HG03095 (cell line): ENCODE results near the gene NFATC2.

Experiments
- ATAC-seq: cut with Tn5 transposase; IDR thresholded peaks from one replicate; pipeline ENCODE4 v1.9.1; 2021; ENCODE audit warnings: moderate library complexity; ENCODE audit not compliant: unreplicated experiment

NFATC2 gene

DNA sequence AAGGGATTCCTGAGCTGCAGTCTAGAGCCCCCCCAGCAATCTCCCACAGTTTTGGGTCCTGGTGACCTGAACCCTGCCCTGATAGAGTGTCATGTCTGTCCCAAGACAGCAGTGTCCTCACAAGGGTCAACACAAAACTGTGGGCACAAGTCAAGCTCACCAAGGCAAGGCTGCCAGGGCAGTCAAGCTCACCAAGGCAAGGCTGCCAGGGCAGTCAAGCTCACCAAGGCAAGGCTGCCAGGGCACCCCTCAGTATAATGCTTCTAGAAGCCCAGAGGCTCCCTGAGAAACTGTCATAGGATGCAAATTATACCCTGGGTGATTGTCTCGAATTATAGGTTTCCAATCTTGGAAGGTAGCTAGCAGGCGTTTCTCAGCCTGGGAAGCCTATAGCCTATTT is 108.5 kb downstream of the NFATC2 start:
- ATAC-seq, result no peak

DNA sequence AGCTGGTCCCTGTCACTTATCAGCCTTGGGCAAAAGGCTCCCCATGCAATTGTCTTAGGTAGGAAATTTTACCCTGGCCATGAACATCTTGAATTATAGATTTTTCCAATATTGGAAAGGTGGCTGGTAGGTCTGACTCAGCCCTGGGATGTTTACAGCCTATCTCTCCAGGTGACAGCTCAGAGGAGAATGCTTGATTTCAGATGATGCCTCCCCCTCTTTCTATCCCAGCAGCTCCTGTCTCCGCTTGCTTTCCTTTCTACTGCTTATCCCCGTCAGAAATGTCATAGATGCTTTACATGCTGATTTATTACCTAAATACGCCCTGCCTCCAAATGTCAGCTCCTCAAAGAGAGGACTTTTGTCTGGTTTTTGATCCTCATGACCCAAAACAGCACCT is 109.6 kb downstream of the NFATC2 start:
- ATAC-seq, result no peak

DNA sequence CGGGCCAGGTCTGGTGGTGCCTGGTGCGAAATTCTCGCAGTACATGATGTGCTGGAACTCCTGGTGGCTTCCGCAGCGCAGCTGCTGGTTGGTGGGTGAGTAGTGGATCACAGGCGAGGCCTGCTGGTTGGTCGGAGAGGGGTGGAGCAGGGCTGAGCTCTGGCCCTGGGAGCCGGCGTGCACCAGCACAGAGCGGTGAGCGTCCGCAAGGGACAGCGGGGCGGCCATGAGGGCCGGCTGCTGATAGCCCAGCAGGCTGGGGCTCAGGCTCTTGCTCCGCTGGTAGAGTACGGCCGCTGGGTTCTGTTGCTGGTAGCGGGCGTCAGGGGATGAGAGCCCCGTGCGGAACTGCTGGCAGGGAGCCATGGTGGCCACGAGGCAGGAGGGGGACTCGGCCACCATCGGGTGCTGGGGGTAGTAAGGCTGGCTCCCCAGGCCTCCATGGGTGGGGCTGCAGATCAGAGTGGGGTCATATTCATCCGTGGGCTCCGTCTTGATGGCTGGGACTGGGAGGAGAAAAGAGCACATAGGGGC is 110.2 kb downstream of the NFATC2 start:
- ATAC-seq, result no peak

DNA sequence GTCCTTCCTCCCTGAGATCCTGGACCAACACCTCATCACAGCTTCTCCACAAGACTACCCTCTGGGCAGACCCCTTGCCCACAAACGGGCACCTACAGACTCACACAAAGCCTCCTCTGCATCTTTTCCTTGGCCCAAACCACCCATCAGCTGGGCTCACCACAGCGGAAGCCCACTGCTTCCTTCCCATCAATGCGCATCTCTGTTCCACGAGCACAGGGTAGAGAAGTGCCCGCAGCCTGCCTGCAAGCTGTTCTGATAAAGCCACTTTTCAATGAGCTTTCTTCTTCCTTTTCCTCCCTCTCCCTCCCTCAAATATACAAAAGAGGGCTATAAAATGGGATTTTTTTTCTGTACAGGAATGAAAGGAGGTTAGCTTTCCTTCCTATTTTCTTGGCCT is 111.2 kb downstream of the NFATC2 start:
- ATAC-seq, result no peak

DNA sequence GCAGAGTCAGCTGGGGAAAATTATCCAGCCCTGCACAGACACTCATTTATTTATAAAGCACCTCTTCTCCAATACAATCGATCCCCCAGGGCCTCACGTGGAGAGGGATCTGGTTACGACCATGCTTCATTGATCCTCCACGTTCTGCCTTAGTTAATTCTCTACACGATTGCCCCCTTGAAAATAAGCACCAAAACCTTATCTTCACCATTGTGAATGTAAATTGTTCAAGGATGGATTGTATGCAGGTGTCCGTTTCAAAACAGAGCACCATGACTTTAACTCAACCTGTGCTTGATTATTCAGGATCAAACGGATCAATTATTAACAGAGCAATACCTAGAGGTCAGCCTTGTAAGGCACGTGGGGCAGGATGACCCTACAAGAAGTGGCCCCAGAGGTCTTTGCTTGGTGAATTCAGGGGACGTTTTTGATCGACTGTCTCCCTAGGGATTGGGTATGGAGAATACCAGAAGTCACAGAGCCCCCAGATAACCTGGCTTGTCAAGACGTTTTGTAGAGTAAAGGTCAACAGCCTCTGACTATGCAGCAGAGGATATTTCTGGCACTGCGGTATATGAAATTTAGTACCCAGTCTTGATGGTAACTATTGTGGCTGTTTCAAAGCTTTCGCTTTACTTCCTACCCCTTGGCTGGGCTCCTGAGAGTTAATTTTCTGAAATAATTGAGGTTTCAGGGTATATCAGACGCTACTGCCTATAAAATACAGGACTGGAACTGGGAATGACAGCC is 112.1 kb downstream of the NFATC2 start:
- ATAC-seq, result no peak

DNA sequence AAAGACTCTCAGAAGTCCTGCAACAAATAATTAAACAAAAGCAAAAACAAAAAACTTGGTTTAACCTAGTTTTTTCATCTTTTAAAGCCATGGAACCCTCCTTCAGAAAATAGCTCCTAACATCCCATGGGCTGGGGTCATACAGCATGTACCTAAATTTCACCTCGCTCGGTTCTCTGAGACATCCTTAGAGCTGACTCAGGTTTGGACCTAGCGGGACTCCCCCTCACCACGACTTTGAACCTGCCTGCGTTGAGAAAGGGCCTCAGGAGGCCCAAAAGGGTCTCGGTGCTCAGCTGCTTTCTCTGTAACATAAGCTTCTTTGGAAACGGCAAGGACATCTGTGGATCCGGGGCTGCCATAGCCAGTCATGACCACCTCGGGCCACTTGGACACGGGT is 112.8 kb downstream of the NFATC2 start:
- ATAC-seq, result no peak

DNA sequence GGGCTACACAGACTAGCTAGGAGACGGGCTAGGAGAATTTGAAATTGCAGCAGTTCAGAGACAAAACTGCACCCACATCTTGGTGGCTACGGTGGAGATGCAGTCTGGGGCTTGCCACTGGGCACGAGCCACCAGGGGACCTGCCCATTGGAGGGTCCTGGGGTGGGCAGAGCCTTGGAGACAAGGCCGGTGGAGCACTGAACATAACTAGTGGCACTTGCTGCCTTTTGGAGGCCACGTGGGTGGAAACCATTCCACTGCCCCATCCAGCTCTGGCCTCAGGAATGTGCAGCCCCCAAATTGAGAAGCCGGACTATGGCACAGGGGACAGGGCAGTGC is 113.4 kb downstream of the NFATC2 start:
- no peak for ATAC-seq

DNA sequence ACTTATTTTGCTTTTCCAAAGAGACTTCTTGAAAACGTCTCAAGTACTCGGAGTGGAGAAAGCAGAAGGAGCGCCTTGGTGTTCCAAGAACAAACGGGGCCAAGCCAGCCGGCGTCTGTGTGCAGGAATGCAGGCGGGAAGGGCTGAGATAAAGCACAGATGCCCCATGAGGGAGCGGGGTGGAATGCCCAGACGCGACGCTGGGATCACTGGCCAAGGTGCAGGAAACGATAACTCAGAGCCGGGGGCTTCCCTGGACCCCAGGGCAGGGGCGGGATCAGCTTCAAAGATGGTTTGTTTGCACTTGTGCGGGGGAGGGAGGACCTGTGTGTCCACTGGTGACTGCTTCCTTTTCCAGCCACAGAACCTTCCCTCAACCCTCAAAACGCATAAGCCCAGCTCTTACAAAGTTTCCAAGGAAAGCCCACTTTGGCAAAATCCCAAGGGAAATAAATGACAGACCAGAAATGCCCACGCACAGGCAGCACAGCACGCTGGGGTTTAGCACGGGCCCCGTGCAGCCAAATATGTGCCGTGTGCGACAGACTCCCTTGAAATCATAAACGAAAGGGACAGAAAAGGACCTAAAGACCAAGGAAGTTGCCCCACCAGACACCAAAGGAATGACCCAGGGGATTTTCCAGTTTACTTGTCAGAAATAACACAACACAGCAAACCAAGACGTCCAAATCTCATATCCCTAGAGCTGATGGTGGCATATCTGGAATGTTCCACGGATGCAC is 113.9 kb downstream of the NFATC2 start:
- ATAC-seq, result no peak

DNA sequence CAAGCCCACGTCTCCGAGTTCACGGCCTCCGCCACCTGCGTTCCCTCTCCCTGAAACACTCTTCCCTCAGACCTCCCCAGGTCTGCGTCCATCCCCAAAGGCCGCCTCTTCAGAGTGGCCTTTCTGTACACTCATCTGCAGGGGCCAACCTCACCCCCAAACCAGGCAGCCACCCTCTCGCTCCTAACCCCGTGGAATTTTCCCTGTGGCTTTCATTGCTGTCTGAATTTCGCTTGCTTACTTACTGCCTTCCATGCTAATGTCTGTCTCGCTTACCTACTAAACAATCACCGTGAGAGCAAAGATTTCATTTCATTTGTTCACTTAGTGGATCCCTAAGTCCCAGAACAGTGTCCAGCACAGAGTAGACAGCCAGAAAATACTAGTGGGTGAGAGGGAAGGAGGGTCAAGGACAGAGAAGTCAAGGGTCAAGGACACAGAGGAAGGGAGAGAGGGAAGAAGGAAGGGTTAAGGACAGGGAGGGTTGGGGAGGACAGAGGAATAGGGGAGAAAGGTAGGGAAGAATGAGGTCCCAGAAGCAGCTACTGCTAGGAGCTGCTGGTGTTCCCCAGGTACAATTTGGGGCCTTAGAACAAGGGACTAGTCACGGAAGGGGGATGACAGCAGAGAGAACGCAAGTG is 114.7 kb downstream of the NFATC2 start:
- no peak for ATAC-seq

DNA sequence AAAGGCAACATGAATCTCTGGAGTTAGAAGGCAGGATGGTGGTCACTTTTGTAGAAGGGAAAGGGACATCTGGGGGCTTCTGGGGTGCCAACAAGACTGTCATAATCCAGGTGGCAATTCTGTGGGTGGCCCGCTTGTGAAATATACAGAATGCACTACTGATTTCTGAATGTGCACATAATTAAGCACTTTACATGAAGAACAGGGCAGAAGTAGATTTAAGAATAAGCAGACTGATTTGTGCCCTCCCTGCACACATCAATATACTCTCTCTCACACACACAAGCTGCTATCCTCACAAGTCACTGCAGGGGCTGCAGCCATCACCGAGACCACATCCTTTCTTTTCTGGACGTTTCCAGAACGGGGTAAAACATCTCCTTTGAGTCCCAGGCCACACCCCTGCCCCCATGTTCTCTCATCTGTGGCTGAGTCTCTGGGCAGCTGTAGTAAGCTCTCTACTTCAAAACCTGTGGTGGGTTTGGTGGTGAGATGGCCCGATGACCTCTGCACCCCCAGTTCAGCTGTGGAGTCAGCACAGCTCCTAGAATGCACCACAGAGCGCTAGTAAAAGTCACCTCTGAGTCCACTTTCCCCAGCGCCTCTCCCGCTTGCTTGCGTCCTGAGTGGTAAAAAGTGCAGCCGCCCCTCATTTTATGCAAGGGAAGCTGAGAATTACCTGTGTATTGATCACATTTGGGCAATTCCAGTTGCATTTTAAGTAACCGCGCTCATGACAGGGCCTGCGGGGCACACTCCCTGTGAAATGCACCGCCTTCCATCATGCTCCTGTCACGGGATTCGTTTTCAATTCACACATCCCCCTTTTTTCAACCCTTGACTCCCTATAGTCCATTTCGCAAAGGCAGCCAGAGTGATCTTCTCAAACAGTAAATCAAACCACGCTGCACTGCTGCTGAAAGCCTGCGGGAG is 115.5 kb downstream of the NFATC2 start:
- ATAC-seq, result no peak

DNA sequence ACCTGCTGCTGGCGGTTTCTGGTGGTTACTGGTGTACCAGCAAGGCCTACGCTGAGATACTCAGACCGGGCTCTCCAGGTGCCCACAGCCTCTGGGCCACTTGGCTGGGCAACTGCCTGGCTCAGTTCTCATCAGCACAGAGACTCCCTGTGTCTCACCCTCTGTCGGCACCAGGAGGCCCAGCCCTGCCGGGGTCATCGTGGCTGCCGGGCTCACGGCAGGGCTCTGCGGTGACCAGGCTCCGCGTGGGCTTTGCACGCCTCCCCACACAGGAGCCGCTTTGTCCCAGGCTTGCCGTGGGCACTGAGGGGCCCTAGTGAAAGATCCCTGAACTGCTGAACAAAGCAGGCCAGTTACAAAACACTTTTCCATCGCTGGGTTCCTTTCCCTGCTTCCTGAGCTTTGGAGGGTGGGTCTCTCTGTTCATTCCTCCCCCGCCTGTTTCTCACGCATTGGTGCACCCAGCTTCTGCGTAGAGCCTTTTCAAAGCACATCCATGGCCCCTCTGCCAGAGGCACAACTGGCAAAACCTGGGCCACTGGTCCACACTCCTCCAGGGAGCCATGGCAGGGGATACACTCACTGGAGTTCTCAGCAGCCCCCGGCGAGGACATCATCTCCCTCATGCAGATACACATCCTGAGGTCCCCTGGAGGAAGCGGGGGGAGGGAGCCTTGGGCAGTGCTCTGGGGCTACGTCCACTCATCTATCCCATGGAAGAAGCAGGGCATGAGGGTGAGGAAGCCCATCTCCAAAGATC is 117.0 kb downstream of the NFATC2 start:
- no peak for ATAC-seq

DNA sequence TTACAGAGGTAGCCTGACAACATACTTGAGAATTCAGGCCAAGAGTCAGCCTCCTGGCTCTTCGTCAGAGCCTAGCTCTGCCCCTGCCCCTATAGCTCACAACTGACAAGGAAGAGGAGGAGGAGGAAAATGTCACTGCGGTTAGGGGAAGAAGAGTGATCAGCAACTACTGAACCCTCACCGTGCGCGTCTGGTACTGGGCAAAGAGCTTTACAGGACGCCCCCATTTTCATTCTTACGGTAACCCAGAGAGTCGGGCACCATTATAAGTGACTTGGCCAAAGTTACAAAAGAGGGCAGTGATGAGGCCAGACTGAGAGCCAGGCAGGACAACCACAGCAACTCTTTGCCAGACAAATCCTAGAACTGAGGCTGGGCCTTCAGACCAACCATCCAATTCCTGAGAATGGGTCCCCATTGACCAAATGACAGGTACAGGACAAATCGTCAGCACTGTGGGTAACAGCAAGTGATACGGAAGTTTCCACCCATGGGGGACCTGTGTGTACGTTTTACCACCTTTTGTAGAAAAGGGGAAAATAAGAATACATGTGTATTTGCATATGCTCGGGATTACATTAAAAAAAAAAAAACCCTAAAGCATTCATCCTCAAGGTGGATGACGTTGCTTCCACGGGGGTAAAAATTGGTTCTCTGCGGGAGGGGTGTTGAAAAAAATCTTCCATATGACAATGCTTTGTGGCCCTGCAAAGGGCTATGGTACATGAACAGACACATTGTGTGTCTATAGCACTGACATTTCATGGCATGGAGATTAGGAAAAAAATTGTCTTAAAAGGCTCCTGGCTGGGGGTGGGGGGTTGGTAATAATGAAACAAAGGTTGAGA is 118.0 kb downstream of the NFATC2 start:
- no peak for ATAC-seq

DNA sequence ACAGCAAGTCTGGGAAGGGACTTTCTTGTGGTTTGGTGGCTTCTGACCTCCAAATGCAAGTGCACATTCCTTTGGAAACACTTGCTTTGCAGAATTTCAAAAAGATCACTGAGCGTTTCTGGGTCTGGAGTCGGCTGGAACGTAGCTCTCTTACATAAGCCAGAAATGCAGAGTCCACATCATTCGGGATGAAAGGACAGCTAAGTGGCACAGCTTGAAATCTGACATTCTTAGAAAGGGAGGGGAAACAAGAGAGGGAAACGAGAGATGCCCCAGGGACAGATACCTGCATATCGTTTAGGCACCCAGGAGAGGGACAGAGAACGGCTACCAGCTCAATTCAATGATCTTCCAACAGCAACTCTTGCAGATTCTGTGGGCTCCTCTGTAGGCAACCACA is 118.7 kb downstream of the NFATC2 start:
- no peak for ATAC-seq

DNA sequence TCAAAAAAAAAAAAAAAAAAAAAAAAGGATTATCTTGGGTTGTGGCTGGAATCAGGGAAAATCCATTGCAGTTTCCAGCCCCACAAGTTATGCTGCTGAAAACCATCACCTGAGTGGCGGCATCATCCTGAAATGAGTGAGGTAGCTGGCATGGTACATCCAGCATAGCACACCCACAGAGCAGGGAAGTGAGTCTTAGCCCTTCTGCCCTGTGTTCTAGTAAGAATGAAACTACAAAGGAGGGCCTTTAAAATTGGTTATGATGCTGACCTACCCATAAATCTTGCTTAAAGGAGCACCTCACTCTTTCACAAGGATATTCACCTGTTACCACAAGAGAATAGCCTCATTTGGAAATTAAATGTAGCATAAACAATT is 119.2 kb downstream of the NFATC2 start:
- peak; percentile 74 for ATAC-seq

DNA sequence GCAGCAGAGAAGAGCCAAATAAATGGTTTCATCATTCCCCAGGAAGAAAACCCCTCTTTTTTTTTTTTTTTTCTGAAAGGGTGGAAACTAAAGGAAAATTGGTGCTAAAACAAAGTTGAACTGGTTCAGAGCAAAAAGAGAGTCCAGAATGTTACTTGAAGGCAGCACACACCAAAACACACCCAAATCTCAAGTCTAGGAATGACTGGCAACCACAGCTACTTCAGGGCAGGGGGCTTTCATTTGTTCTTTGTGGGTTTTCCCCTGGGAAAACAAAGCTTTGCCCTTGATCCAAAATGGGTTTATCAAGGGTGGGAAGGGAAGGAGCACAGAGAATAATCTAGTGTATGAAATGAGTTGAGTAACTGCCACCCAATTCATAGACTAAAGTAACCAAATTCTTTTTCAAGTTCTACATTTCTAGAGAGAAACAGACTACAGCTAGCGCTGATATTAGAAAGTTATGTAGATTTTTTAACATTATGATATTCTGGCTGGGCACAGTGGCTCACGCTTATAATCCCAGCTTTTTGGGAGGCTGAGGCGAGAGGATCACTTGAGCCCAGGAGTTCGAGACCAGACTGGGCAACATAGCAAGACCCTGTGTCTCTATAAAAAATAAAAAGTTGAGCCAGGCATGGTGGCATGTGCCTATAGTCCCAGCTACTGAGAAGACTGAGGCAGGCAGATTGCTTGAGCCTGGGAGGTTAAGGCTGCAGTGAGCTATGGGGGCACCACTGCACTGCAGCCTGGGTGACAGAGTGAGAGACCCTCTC is 119.8 kb downstream of the NFATC2 start:
- no peak for ATAC-seq

DNA sequence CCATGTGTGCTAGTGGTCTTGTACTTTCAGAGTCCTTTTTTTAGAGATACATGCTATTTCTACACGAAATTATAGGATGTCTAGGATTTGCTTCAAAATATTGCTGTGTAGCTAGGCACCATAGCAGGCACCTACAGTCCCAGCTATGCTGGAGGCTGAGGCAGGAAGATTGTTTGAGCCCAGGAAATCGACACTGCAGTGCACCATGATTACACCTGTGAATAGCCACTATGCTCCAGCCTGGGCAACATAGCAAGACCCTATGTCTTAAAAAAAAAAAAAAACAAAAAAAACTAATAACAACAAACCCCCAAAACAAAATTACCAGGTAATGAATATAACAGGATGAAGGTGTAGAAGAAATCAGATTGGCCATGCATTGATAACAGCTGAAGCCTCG is 121.7 kb downstream of the NFATC2 start:
- no peak for ATAC-seq

DNA sequence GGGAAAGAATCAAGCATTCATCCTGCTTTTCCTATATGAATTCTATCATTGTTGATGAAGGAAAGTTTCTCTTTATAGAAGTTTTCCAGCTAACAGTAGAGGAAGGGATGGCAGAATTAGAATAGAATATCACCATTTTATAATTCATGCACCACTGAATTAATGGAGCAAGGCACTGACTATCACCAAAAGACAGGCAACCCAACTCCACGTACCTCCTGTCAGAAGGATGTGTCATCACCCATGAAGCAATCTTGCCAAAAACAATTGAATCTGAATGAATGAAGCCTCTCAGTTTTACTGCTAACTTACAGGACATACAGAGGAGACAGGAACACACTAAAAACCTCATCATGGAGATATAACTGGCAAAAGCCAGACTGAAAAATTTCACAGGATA is 122.4 kb downstream of the NFATC2 start:
- no peak for ATAC-seq

DNA sequence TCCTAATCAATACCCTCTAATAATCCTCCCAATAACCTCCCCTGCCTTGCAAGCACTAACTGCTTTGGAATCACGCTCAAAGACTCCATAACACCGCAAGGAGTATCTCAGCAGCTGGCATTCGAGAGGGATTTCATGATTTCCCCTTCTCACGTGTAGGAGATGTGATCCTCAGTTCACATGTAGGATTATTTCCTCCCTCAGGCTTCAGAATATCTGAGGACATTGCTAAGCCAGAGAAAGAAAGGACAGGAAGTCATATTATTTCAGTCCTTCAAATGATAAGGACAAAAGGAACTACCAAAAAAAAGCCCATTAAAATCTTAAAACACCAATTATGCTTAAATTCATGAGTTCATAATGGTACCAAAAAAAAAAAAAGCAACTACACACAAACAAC is 122.9 kb downstream of the NFATC2 start:
- no peak for ATAC-seq

DNA sequence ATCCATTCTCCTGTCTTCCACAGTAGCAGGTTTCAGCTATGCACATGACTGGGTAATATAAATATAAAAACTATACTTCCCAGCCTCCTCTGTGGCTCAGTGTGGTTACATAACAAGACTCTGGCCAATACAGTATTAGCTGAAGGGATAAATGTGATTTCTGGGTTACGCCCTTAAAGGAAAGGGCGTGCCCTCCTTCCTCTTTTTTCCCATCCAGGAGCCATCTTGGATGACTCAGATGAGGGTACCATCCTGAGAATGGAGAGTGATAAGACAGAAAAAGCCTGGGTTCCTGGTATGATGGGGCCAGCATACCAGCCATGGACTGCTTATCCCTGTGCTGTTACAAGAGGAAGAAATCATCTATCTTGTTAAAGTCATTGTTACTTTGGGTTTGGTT is 123.3 kb downstream of the NFATC2 start:
- ATAC-seq, result no peak
